GM19372 (cell line): ENCODE results near the gene NR5A1.

Experiments used
- ATAC-seq: cut with Tn5 transposase; IDR thresholded peaks from one replicate; pipeline ENCODE4 v1.9.1; 2021; ENCODE audit warnings: mild to moderate bottlenecking, low read depth, moderate library complexity; ENCODE audit not compliant: unreplicated experiment

Gene NR5A1

GRCh38 chr9:124506931-124507879 lies at the start of gene NR5A1:
NR5A1 (minus strand) TSS chr9:124507399; CDS start chr9:124503395, 4,004 bp downstream.
- no peak for ATAC-seq

GRCh38 chr9:124555043-124555442 lies 47.8 kb upstream of the NR5A1 start:
- ATAC-seq: no peak

GRCh38 chr9:124553738-124554137 lies 46.5 kb upstream of the NR5A1 start:
- no peak for ATAC-seq

- ATAC-seq: no peak
Measured at GRCh38 chr9:124552273-124552605, 45.0 kb upstream of the NR5A1 start.

GRCh38 chr9:124551472-124552272 lies 44.5 kb upstream of the NR5A1 start:
- ATAC-seq: no peak

GRCh38 chr9:124550072-124550471 lies 42.9 kb upstream of the NR5A1 start:
- no peak for ATAC-seq

GRCh38 chr9:124549016-124549415 lies 41.8 kb upstream of the NR5A1 start:
- no peak for ATAC-seq

- no peak for ATAC-seq
Measured at GRCh38 chr9:124544535-124544934, 37.3 kb upstream of the NR5A1 start.

GRCh38 chr9:124541824-124542223 lies 34.6 kb upstream of the NR5A1 start:
- ATAC-seq: no peak

GRCh38 chr9:124537926-124538325 lies 30.7 kb upstream of the NR5A1 start:
- no peak for ATAC-seq

- ATAC-seq: no peak
Measured at GRCh38 chr9:124535846-124536245, 28.6 kb upstream of the NR5A1 start.

GRCh38 chr9:124532897-124533296 lies 25.7 kb upstream of the NR5A1 start:
- no peak for ATAC-seq

GRCh38 chr9:124531115-124531514 lies 23.9 kb upstream of the NR5A1 start:
- ATAC-seq: no peak

- no peak for ATAC-seq
Measured at GRCh38 chr9:124530246-124530645, 23.0 kb upstream of the NR5A1 start.

GRCh38 chr9:124527781-124528180 lies 20.6 kb upstream of the NR5A1 start:
- no peak for ATAC-seq

- ATAC-seq: no peak
Measured at GRCh38 chr9:124526174-124526573, 19.0 kb upstream of the NR5A1 start.

- no peak for ATAC-seq
Measured at GRCh38 chr9:124522121-124523098, 15.2 kb upstream of the NR5A1 start.

- ATAC-seq: no peak
Measured at GRCh38 chr9:124521142-124521541, 13.9 kb upstream of the NR5A1 start.

- no peak for ATAC-seq
Measured at GRCh38 chr9:124520206-124520596, 13.0 kb upstream of the NR5A1 start.

GRCh38 chr9:124518116-124518515 lies 10.9 kb upstream of the NR5A1 start:
- no peak for ATAC-seq
